Natural killer cell treated with Interleukin-12 subunit alpha and Interleukin-12 subunit beta and Interleukin-15 and Interleukin-18, amount 100 ng/mL, for 72 hours (primary cell): Measurements from ENCODE around the gene RAB37. TPM values are rescaled to one million over a fixed set of nuclear protein-coding genes. Genes with fewer than 3 reads are reported as not detected.

Experiments used
- ATAC-seq, 2 donors: fragments of 150-1000 bp; cut with Tn5 transposase in 1 of 2; sonication (Bioruptor Pico), chemical (Tn5 transposase) in 1 of 2; 2 replicates each; pipeline ENCODE4 v1.10.0; 2021
- DNase-seq: peaks from one replicate; pipeline ENCODE4 v3.0.0; 2022; ENCODE audit warnings: low spot score
- H3K27ac Mint-ChIP-seq, 2 donors: 1 replicate in 1 of 2; 2 replicates in 1 of 2; pipeline ENCODE4 v1.8.0; 2022; ENCODE audit warnings: mixed read lengths in 2 of 2, mild to moderate bottlenecking in 1 of 2, moderate library complexity in 1 of 2
- H3K27me3 Mint-ChIP-seq, 2 donors: 1 replicate in 1 of 2; 2 replicates in 1 of 2; pipeline ENCODE4 v1.8.0; 2022; ENCODE audit warnings: mixed read lengths in 2 of 2
- H3K36me3 Mint-ChIP-seq: one replicate; pipeline ENCODE4 v1.8.0; 2022; ENCODE audit warnings: mixed read lengths
- H3K4me1 Mint-ChIP-seq, 2 donors: 1 replicate in 1 of 2; 2 replicates in 1 of 2; pipeline ENCODE4 v1.8.0; 2022; ENCODE audit warnings: low read depth in 2 of 2, mixed read lengths in 2 of 2, mild to moderate bottlenecking in 1 of 2
- H3K4me3 Mint-ChIP-seq: one replicate; pipeline ENCODE4 v1.8.0; 2022; ENCODE audit warnings: mixed read lengths
- H3K9me3 Mint-ChIP-seq: 2 replicates; pipeline ENCODE4 v1.8.0; 2022; ENCODE audit warnings: mixed read lengths
- total RNA-seq, 2 donors: library from RNA; stranded (reverse); gene quantifications; one replicate each; pipeline ENCODE4 v1.2.3, GENCODE V29; 2022

The RAB37 gene
- total RNA-seq, 2 donors from 2014 or later: 1.3 to 3.3 TPM

- ATAC-seq: no peak
- H3K36me3 Mint-ChIP-seq: no peaks in the 10 kb centered on the region
- H3K4me1 Mint-ChIP-seq: peaks cover 46 to 55% of the 10 kb centered on the region in 2 donors
Observed at GRCh38 chr17:74744349-74744713, 7.3 kb downstream of the RAB37 start.

GRCh38 chr17:74744714-74745547 lies 7.9 kb downstream of the RAB37 start:
- Mint-ChIP-seq H3K27me3 (no peaks in the 10 kb centered on the region), H3K4me1 (peaks cover 49 to 57% of the 10 kb centered on the region in 2 donors), H3K27ac (peak overlapping the region; percentile 76 to 80), H3K9me3 (no peaks in the 10 kb centered on the region), H3K36me3 (no peaks in the 10 kb centered on the region), H3K4me3 (peak overlapping the region; percentile 72)
- peak; percentile 49 for ATAC-seq
- DNase-seq: peak; percentile 87

More at GRCh38 chr17:74744349-74744713, 7.3 kb downstream of the RAB37 start:
- peak overlapping the region; percentile 76 to 80 for H3K27ac Mint-ChIP-seq
- H3K4me3 Mint-ChIP-seq: peak overlapping the region; percentile 72
- peak; percentile 32 for DNase-seq
- H3K27me3 Mint-ChIP-seq: no peaks in the 10 kb centered on the region
- H3K9me3 Mint-ChIP-seq: no peaks in the 10 kb centered on the region

- Mint-ChIP-seq H3K27me3 (no peaks in the 10 kb centered on the region), H3K4me3 (no peak overlapping the region), H3K4me1 (peaks cover 50 to 57% of the 10 kb centered on the region in 2 donors), H3K36me3 (no peaks in the 10 kb centered on the region), H3K27ac (no peak overlapping the region), H3K9me3 (no peaks in the 10 kb centered on the region)
- no peak for DNase-seq
- no peak for ATAC-seq
Observed at GRCh38 chr17:74745548-74746177, 8.6 kb downstream of the RAB37 start.

- Mint-ChIP-seq H3K4me3 (peak overlapping the region; percentile 30), H3K27ac (peak overlapping the region in 1 of 2 donors; percentile 47), H3K4me1 (peaks cover 57 to 62% of the 10 kb centered on the region in 2 donors), H3K27me3 (no peaks in the 10 kb centered on the region), H3K9me3 (no peaks in the 10 kb centered on the region), H3K36me3 (no peaks in the 10 kb centered on the region)
- DNase-seq (no peak), ATAC-seq (no peak)
Observed at GRCh38 chr17:74746376-74746775, 9.3 kb downstream of the RAB37 start.

- no peaks in the 10 kb centered on the region for H3K27me3 Mint-ChIP-seq
- H3K27ac Mint-ChIP-seq: peak overlapping the region in 1 of 2 donors; percentile 47
- H3K4me3 Mint-ChIP-seq: peak overlapping the region; percentile 30
- no peak for ATAC-seq
- no peaks in the 10 kb centered on the region for H3K36me3 Mint-ChIP-seq
- no peaks in the 10 kb centered on the region for H3K9me3 Mint-ChIP-seq
- DNase-seq: no peak
- H3K4me1 Mint-ChIP-seq: peaks cover 57 to 61% of the 10 kb centered on the region in 2 donors
Observed at GRCh38 chr17:74746922-74747321, 9.9 kb downstream of the RAB37 start.

- H3K36me3 Mint-ChIP-seq: peaks cover 7% of the 10 kb centered on the region
- H3K4me1 Mint-ChIP-seq: peaks cover 57 to 60% of the 10 kb centered on the region in 2 donors
Observed at GRCh38 chr17:74748279-74748528, 11.1 kb downstream of the RAB37 start.

GRCh38 chr17:74748529-74749278 lies 11.6 kb downstream of the RAB37 start, which contains the start of gene NHERF1:
Gene NHERF1 (plus strand): TSS chr17:74748628. CDS start chr17:74748847, 219 bp downstream.
- Mint-ChIP-seq H3K27ac (peak within 1 kb of the TSS; percentile 98 to 99), H3K27me3 (no peaks in the 10 kb centered on the region), H3K9me3 (no peaks in the 10 kb centered on the region), H3K4me1 (peaks cover 57% of the 10 kb centered on the region in 2 donors), H3K4me3 (peak within 1 kb of the TSS; percentile 99), H3K36me3 (peaks cover 7% of the 10 kb centered on the region)
- ATAC-seq (peak; percentile 92 to 94), DNase-seq (peak; percentile 98)

More at GRCh38 chr17:74748279-74748528, 11.1 kb downstream of the RAB37 start:
- no peaks in the 10 kb centered on the region for H3K27me3 Mint-ChIP-seq
- DNase-seq (no peak), ATAC-seq (no peak)
- peak overlapping the region; percentile 68 for H3K4me3 Mint-ChIP-seq
- H3K9me3 Mint-ChIP-seq: no peaks in the 10 kb centered on the region
- peak overlapping the region in 1 of 2 donors; percentile 21 for H3K27ac Mint-ChIP-seq

GRCh38 chr17:74749279-74750038 lies 12.4 kb downstream of the RAB37 start:
- H3K4me3 Mint-ChIP-seq: peak overlapping the region; percentile 99
- H3K4me1 Mint-ChIP-seq: peaks cover 51 to 54% of the 10 kb centered on the region in 2 donors
- H3K36me3 Mint-ChIP-seq: peaks cover 7% of the 10 kb centered on the region
- no peaks in the 10 kb centered on the region for H3K9me3 Mint-ChIP-seq
- no peak for DNase-seq
- H3K27ac Mint-ChIP-seq: peak overlapping the region; percentile 98 to 99
- ATAC-seq: peak in 1 of 2 donors; percentile 3
- no peaks in the 10 kb centered on the region for H3K27me3 Mint-ChIP-seq

- Mint-ChIP-seq H3K36me3 (peaks cover 7% of the 10 kb centered on the region), H3K4me1 (peaks cover 52 to 54% of the 10 kb centered on the region in 2 donors), H3K4me3 (peak overlapping the region; percentile 99), H3K27me3 (no peaks in the 10 kb centered on the region), H3K9me3 (no peaks in the 10 kb centered on the region), H3K27ac (peak overlapping the region; percentile 98 to 99)
- DNase-seq: no peak
- ATAC-seq: no peak
Observed at GRCh38 chr17:74750039-74750326, 12.9 kb downstream of the RAB37 start.

- H3K9me3 Mint-ChIP-seq: no peaks in the 10 kb centered on the region
- H3K36me3 Mint-ChIP-seq: peaks cover 7% of the 10 kb centered on the region
- no peak for DNase-seq
- no peaks in the 10 kb centered on the region for H3K27me3 Mint-ChIP-seq
- H3K4me3 Mint-ChIP-seq: peak overlapping the region; percentile 99
- peaks cover 56 to 58% of the 10 kb centered on the region in 2 donors for H3K4me1 Mint-ChIP-seq
- peak overlapping the region; percentile 98 to 99 for H3K27ac Mint-ChIP-seq
- ATAC-seq: no peak
Observed at GRCh38 chr17:74750327-74751069, 13.4 kb downstream of the RAB37 start.

GRCh38 chr17:74752415-74752814 lies 15.4 kb downstream of the RAB37 start:
- Mint-ChIP-seq H3K36me3 (peaks cover 7% of the 10 kb centered on the region), H3K4me1 (peaks cover 56 to 57% of the 10 kb centered on the region in 2 donors), H3K4me3 (peak overlapping the region; percentile 99), H3K27ac (peak overlapping the region; percentile 98 to 99), H3K9me3 (no peaks in the 10 kb centered on the region), H3K27me3 (no peaks in the 10 kb centered on the region)
- ATAC-seq (no peak), DNase-seq (no peak)

GRCh38 chr17:74752822-74753401 lies 15.9 kb downstream of the RAB37 start:
- peaks cover 61 to 62% of the 10 kb centered on the region in 2 donors for H3K4me1 Mint-ChIP-seq
- H3K27me3 Mint-ChIP-seq: no peaks in the 10 kb centered on the region
- peak overlapping the region; percentile 98 to 99 for H3K27ac Mint-ChIP-seq
- no peak for ATAC-seq
- peaks cover 7% of the 10 kb centered on the region for H3K36me3 Mint-ChIP-seq
- no peaks in the 10 kb centered on the region for H3K9me3 Mint-ChIP-seq
- peak overlapping the region; percentile 99 for H3K4me3 Mint-ChIP-seq
- no peak for DNase-seq
